ENCODE measurements around the gene EPYC.

Gene EPYC

GRCh38 chr12:91004872-91005271, at the start of gene EPYC:
TSS of gene EPYC (minus strand) at chr12:91004972. CDS start at chr12:91002565, 2,407 bp downstream.
- no peak within 1 kb of the TSS for H3K27ac Mint-ChIP-seq
- H3K27me3 Mint-ChIP-seq (ENCODE audit: low read depth, poor library complexity) = peaks cover 13% of the 10 kb centered on the region
- TF ChIP-seq, protein P1, sequence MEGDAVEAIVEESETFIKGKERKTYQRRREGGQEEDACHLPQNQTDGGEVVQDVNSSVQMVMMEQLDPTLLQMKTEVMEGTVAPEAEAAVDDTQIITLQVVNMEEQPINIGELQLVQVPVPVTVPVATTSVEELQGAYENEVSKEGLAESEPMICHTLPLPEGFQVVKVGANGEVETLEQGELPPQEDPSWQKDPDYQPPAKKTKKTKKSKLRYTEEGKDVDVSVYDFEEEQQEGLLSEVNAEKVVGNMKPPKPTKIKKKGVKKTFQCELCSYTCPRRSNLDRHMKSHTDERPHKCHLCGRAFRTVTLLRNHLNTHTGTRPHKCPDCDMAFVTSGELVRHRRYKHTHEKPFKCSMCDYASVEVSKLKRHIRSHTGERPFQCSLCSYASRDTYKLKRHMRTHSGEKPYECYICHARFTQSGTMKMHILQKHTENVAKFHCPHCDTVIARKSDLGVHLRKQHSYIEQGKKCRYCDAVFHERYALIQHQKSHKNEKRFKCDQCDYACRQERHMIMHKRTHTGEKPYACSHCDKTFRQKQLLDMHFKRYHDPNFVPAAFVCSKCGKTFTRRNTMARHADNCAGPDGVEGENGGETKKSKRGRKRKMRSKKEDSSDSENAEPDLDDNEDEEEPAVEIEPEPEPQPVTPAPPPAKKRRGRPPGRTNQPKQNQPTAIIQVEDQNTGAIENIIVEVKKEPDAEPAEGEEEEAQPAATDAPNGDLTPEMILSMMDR (IDR thresholded peaks at IDR 0.05) = no peak
- H3K36me3 Mint-ChIP-seq (ENCODE audit: low read depth) = no peaks in the 10 kb centered on the region
- H3K4me3 Mint-ChIP-seq = no peak within 1 kb of the TSS
- no peaks in the 10 kb centered on the region for H3K9me3 Mint-ChIP-seq
- DNase-seq = no peak
- H3K4me1 Mint-ChIP-seq = no peaks in the 10 kb centered on the region

DNA sequence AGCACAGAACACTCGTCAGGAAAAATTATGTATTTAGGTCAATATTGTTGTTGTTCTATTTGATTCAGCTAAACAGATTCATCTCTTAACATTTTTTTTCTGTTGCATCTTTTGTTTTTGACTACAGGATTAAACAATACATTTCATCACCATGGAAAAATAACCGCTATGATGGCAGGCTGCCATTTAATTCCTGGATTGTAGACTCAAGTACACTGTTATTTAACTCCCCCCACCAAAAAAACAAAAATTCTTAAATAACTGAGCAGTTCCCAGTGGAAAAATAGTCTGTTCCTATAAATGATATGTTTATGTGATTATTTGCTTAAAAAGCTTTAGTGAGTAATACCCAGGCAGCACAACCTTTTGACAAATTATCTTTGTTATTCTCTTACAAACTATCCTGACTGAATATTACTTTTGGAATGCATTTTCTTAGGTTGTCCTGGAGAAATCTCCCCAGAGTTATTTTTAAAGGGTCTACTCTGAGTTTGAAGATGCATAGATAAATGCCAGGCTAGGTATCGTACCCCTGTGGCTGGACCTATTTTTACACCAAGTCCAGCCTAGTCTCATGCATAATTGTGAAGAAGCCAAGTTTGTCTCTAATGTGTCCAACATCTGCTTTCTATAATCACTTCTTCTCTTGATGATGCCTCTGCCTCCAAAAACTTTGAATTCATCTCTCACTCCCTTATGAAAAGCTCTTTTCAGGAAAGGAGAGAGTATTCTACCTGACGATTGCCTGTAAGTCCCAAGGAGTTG, 49.4 kb upstream of the EPYC start:
- no peak overlapping the region for H3K27ac Mint-ChIP-seq
- H3K9me3 Mint-ChIP-seq = no peaks in the 10 kb centered on the region
- DNase-seq = no peak
- TF ChIP-seq, protein P1 (IDR thresholded peaks at IDR 0.05) = no peak
- peaks cover 5% of the 10 kb centered on the region for H3K4me1 Mint-ChIP-seq
- no peaks in the 10 kb centered on the region for H3K27me3 Mint-ChIP-seq (ENCODE audit: low read depth, poor library complexity)
- H3K36me3 Mint-ChIP-seq (ENCODE audit: low read depth) = no peaks in the 10 kb centered on the region
- H3K4me3 Mint-ChIP-seq = no peak overlapping the region

- H3K4me1 Mint-ChIP-seq = no peaks in the 10 kb centered on the region
- H3K27me3 Mint-ChIP-seq (ENCODE audit: low read depth, poor library complexity) = no peaks in the 10 kb centered on the region
- H3K4me3 Mint-ChIP-seq = no peak overlapping the region
- no peak overlapping the region for H3K27ac Mint-ChIP-seq
- DNase-seq = no peak
- TF ChIP-seq, protein P1 (IDR thresholded peaks at IDR 0.05) = no peak
- H3K36me3 Mint-ChIP-seq (ENCODE audit: low read depth) = no peaks in the 10 kb centered on the region
- no peaks in the 10 kb centered on the region for H3K9me3 Mint-ChIP-seq
Observed at GRCh38 chr12:91052026-91052425, 47.3 kb upstream of the EPYC start.

DNA sequence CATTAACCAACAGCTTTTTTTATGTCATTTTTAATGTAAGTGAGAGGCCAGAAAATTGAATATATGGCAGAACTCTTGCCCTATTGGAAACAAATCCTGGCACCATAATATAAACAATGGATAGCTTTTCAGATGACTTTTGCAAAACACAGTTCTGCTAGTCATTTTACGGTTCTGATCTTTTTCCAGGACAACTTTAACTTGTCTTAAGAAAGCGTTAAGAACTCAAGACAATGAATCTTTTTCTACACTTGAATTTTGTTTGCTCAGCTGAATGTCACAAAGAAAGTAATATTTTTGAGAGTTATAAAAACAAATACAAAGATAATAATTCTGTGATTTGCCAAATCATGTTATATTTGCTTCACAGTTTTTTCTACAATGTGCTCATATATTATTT, 39.8 kb upstream of the EPYC start:
- Mint-ChIP-seq H3K27ac (no peak overlapping the region), H3K27me3 (ENCODE audit: low read depth, poor library complexity) (peaks cover 5% of the 10 kb centered on the region), H3K36me3 (ENCODE audit: low read depth) (no peaks in the 10 kb centered on the region)

DNA sequence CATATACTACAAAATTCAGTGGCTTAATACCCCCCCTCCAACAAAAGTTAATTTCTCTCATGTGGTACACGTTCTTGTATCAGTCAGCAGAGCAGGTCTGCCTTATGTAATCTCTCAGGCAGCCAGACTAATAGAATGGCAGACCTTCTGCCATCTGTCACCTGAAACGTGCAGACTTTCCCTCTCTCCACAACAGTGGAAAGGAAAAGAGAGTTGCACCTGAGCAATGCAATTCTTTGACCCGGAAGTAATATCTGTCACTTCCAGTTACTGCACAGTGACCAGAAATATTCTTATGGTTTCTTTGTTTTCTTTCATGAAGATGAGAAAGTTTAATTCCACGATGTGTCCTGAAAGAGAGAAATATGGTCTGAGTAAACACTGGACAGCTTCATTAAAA, 38.6 kb upstream of the EPYC start:
- H3K4me1 Mint-ChIP-seq = no peaks in the 10 kb centered on the region
- H3K9me3 Mint-ChIP-seq = no peaks in the 10 kb centered on the region
- no peak overlapping the region for H3K4me3 Mint-ChIP-seq
- peaks cover 5% of the 10 kb centered on the region for H3K27me3 Mint-ChIP-seq (ENCODE audit: low read depth, poor library complexity)
- no peak overlapping the region for H3K27ac Mint-ChIP-seq
- H3K36me3 Mint-ChIP-seq (ENCODE audit: low read depth) = no peaks in the 10 kb centered on the region
- no peak for DNase-seq
- TF ChIP-seq, protein P1 (IDR thresholded peaks at IDR 0.05) = no peak

More for the DNA sequence above, 39.8 kb upstream of the EPYC start:
- DNase-seq = no peak
- Mint-ChIP-seq H3K4me1 (no peaks in the 10 kb centered on the region), H3K4me3 (no peak overlapping the region), H3K9me3 (no peaks in the 10 kb centered on the region)
- TF ChIP-seq, protein P1 (IDR thresholded peaks at IDR 0.05) = no peak

Data from nephron progenitor cell (in vitro differentiated cells).